Stimulated activated CD4-positive, alpha-beta T cell treated with anti-CD3 and anti-CD28 coated beads, Interleukin-1b, Interleukin-23, amount 100 ng/mL, for 1 hour (primary cell): Measurements from ENCODE around the gene KRTAP19-5.
"Not testable (repeated sequence)": the region's sequence is repeated elsewhere in the genome, so short reads cannot be mapped to it uniquely, and the experiment has no call there.

Source experiments
- DNase-seq, 2 donors: peaks; one replicate each; pipeline ENCODE4 v3.0.0-alpha.2; 2020; ENCODE audit warnings: low read depth in 2 of 2

Gene KRTAP19-5

GRCh38 chr21:30502041-30502440 lies at the start of gene KRTAP19-5:
TSS of gene KRTAP19-5 (minus strand) at chr21:30502141. CDS start at chr21:30502090, 51 bp downstream.
- no peak for DNase-seq

GRCh38 chr21:30541764-30542163 lies 39.8 kb upstream of the KRTAP19-5 start, which contains the start of gene KRTAP19-6:
TSS of gene KRTAP19-6 (minus strand) at chr21:30541864. CDS start at chr21:30541833, 31 bp downstream.
- DNase-seq: no peak

GRCh38 chr21:30518876-30519275 lies 16.9 kb upstream of the KRTAP19-5 start:
- DNase-seq: no peak

GRCh38 chr21:30515681-30516080 lies 13.7 kb upstream of the KRTAP19-5 start:
- DNase-seq: no peak

- not testable (repeated sequence) for DNase-seq
Measured at GRCh38 chr21:30505621-30506205, 3.8 kb upstream of the KRTAP19-5 start.

- DNase-seq: no peak
Measured at GRCh38 chr21:30497065-30497464, 4.9 kb downstream of the KRTAP19-5 start, which contains the start of gene KRTAP19-4. TSS of gene KRTAP19-4 (minus strand) at chr21:30497165. CDS start at chr21:30497110, 55 bp downstream.

- no peak for DNase-seq
Measured at GRCh38 chr21:30491963-30492428, 9.9 kb downstream of the KRTAP19-5 start, which contains the start of gene KRTAP19-3. TSS of gene KRTAP19-3 (minus strand) at chr21:30492013. CDS start at chr21:30491957, 56 bp downstream.

- no peak for DNase-seq
Measured at GRCh38 chr21:30487336-30487735, 14.6 kb downstream of the KRTAP19-5 start, which contains the start of gene KRTAP19-2. TSS of gene KRTAP19-2 (minus strand) at chr21:30487436. CDS start at chr21:30487348, 88 bp downstream.

GRCh38 chr21:30486180-30486579 lies 15.8 kb downstream of the KRTAP19-5 start:
- no peak for DNase-seq

GRCh38 chr21:30482130-30482529 lies 19.8 kb downstream of the KRTAP19-5 start:
- DNase-seq: no peak

GRCh38 chr21:30480145-30480544 lies 21.8 kb downstream of the KRTAP19-5 start, which contains the start of gene KRTAP19-1:
TSS of gene KRTAP19-1 (minus strand) at chr21:30480367. CDS start at chr21:30480317, 50 bp downstream.
- no peak for DNase-seq

- no peak for DNase-seq
Measured at GRCh38 chr21:30479259-30479658, 22.7 kb downstream of the KRTAP19-5 start.

- DNase-seq: no peak
Measured at GRCh38 chr21:30478004-30478403, 23.9 kb downstream of the KRTAP19-5 start.

- DNase-seq: no peak
Measured at GRCh38 chr21:30468900-30469714, 32.8 kb downstream of the KRTAP19-5 start.

- DNase-seq: no peak
Measured at GRCh38 chr21:30463713-30464112, 38.2 kb downstream of the KRTAP19-5 start.
